GM13977 (cell line): Measurements from ENCODE around the gene MON2.

Experiments
- DNase-seq: peaks from one replicate; pipeline ENCODE4 v3.0.0; 2012; ENCODE audit warnings: low spot score
- in situ Hi-C: fragments of 300-500 bp; cut with MboI; formaldehyde crosslinking; loops from one replicate; pipeline ENCODE4 v1.12.0; 2022; ENCODE audit warnings: low sequenced_read_pairs, low pct_unique_long_range_greater_than_20kb, mixed read lengths, inconsistent platforms; ENCODE audit not compliant: unreplicated experiment
- TF ChIP-seq, protein P1 (sequence below): IDR thresholded peaks from 2 replicates; pipeline ENCODE4 v1.5.1; 2012; ENCODE audit warnings: mild to moderate bottlenecking, control low read depth; ENCODE audit not compliant: insufficient read depth; ENCODE audit errors: extremely low read depth, missing control alignments

The MON2 gene

DNA sequence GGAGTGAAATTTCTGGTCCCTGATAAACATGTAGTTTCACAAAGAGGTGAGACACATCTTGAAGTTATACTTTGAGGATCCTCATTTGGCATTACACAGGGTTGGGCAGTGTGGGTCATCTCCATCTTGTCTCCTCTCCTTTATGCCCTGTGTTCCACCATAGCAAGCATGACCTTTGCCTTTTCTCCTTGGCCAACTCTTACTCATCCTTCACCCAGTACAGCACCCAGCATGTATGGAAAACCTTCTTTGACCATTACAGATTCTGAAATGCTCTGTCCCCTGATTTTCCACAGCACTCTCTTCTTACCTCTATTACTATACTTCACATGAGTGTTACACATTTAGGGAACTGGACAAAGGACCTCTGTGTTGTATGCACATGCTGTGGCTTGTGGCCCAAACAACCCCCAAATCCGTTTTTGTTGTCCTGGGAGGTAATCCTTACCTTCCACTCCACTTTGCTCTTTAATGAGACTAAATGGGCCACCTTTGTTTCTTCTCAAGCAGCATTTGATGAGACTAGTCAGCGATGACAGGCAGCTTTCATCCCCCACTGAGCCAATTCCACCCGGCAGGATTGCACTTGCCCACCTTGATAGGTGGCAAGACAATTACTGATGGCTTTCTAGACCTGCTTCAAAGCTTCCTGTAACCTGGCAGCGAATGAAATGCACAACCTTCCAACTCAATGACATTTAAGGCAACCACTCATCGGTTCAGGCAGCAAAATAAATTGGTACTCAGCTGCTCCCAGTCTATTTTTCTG lies 163.5 kb downstream of the MON2 start:
- TF ChIP-seq, protein P1, sequence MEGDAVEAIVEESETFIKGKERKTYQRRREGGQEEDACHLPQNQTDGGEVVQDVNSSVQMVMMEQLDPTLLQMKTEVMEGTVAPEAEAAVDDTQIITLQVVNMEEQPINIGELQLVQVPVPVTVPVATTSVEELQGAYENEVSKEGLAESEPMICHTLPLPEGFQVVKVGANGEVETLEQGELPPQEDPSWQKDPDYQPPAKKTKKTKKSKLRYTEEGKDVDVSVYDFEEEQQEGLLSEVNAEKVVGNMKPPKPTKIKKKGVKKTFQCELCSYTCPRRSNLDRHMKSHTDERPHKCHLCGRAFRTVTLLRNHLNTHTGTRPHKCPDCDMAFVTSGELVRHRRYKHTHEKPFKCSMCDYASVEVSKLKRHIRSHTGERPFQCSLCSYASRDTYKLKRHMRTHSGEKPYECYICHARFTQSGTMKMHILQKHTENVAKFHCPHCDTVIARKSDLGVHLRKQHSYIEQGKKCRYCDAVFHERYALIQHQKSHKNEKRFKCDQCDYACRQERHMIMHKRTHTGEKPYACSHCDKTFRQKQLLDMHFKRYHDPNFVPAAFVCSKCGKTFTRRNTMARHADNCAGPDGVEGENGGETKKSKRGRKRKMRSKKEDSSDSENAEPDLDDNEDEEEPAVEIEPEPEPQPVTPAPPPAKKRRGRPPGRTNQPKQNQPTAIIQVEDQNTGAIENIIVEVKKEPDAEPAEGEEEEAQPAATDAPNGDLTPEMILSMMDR = no peak
- DNase-seq = no peak
- in situ Hi-C loops = no loop called here

DNA sequence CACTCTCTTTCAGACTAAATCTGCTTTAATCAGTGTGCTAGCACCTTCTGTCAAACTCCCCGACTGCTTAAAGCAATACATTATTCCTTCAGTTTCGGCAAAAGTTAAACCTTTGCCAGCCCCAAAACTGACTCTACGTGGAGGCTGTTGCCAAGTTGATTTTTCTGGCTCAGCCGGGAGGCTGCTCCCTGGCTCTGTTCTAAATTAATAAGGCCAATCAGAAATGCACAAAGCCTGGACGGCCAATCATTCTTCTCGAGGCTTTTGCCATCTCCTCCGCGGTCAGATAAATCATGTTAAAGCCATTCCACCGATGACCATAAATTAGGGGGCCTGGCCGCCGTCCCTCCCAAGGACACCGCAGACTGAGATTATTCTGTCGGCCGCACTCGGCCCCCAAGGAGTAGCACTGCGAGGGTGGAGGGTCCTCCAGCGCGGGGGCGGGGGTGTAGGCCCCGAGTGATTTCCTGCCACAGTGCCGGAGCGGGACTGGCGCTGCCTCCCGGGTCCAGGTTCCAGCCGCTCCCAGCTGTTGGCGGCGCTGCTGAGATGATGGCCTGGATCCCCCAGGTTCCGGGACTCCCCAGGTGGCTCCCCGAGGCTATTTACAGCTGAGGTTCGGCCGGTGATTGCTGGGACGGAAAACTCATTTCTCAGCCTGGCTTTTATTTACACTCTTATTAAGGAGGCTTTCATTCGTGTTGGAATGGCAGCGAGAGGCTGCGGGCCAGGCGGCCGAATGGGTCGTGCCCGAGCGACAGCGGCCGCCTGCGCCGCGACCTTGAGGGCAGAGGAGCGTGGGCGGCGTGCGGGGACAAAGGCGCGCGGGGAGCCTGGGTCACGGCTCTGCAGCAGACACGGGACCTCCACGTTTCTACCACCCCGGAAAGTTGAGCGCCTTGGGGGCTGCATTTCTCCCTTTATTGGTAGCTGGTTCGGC lies 165.1 kb downstream of the MON2 start:
- peak; percentile 75 for DNase-seq
- TF ChIP-seq, protein P1 = peak; percentile 48
- in situ Hi-C loops = no loop called here

DNA sequence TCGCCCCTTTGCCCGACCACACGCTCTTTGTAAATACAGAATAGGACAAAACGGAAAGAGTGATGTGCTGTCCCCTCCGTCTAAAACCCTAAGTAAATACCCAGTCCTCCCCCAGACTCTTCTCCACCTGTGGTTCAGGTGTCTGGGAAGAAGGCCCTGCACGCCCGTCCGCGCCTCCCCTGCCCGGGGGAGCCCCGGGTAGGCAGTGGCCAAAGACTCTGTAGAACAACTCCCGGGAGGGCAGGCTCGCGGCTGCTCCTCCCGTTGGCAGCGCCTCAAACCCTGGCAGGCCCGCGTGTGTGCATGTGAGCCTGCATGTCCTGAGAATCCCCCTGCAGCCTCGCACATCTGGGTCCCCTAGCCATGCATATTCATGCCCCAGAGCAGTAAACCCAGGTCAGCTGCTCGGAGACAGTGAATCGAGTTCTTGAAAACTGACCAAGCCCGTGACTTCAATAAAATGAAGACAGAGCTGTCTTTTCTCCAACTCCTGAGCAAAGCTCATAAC lies 165.8 kb downstream of the MON2 start:
- in situ Hi-C loops = no loop called here
- DNase-seq = peak; percentile 41
- TF ChIP-seq, protein P1 = no peak

DNA sequence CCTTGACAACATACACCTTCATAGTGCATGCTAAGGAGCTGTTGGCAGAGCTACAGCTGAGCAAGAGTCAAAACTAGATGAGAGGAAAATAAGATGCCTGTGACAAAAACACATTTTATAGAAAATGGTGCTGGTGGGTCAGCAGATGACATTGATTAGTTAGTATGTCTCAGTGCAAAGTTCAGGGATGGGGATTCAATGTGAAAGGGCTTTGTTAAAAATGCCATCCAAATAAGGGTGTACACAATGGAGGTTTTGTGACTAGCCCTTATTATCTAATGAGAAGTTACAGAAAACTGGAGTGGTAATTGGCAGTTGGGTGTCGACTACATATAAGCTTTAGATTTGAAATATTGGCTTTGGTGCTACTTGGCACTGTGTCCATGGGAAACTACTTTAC lies 169.0 kb downstream of the MON2 start:
- TF ChIP-seq, protein P1 = no peak
- DNase-seq = no peak
- in situ Hi-C loops = no loop called here

DNA sequence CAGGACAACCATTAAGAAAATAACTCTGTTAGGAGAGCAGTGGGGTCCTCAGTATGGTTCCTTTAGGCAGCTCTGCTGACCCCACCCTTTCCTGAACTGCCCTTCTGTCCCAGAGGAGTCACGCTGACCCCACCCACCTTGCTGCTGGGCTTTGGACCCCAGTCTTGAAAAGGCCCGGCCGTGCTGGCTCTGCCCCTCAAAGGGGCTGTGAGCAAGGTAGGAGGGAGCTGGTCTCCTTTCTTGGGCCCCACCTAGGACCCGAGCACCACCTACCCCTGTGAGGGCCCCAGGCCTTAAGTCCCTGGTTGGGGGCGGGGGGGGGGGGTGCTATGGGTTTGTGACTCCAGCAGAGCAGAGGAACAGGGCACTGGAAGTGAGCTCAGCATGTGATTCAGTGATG lies 171.1 kb downstream of the MON2 start:
- no peak for DNase-seq
- in situ Hi-C loops = no loop called here

DNA sequence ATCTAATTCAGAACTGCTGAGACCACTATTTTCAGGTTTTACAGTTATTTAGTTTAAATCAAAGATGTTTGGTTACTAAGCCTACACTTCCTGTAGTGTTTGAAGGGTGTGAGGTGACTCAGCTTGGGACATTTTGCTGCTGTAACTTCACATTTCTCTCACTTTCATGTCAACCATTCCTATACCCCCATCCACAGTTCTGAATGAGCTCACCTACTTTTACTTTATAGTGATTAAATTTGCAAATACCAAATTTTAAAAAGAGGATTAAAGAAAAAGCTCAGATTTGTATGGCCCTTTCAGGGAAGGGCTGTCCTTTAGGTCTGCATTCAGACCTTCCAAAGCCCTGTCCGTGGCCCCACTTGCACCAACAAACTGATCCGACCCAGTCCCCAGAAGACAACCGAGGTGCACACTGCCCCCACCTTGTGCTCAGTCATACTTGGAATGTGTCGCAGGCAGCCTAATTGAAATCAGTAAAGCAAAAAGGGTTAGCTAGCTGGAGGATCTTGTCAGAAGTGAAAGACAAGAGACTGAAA lies 174.4 kb downstream of the MON2 start:
- in situ Hi-C loops = no loop called here
- peak; percentile 76 for DNase-seq
- TF ChIP-seq, protein P1 = peak; percentile 12

More for the DNA sequence above, 171.1 kb downstream of the MON2 start:
- TF ChIP-seq, protein P1 = no peak
